Epithelial cell of esophagus (primary cell): Measurements from ENCODE around the gene SLC2A10.
A peak's percentile ranks its signal among the peaks of the same experiment; 100 is the strongest.

Experiments
- DNase-seq: peaks from one replicate; pipeline ENCODE4 v3.0.0; 2010; ENCODE audit warnings: low read depth
- H3K4me3 ChIP-seq: 2 replicates; pipeline ENCODE4 v1.5.1; 2011; ENCODE audit warnings: mild to moderate bottlenecking, low read length, control low read depth
- CTCF ChIP-seq: IDR thresholded peaks from 2 replicates; pipeline ENCODE4 v1.5.1; 2011; ENCODE audit warnings: low read depth, mild to moderate bottlenecking, low read length, control low read depth, inconsistent platforms; ENCODE audit not compliant: insufficient read depth; ENCODE audit errors: missing control alignments

SLC2A10 gene

GRCh38 chr20:46765506-46766120 lies 56.2 kb downstream of the SLC2A10 start:
- no peak for DNase-seq
- H3K4me3 ChIP-seq, result no peak overlapping the region
- no peak for TF ChIP-seq CTCF

- H3K4me3 ChIP-seq, result no peak overlapping the region
- peak; percentile 67 for DNase-seq
- TF ChIP-seq CTCF, result peak; percentile 85
Observed at GRCh38 chr20:46767127-46767761, 57.8 kb downstream of the SLC2A10 start.

- peak; percentile 59 for DNase-seq
- no peak overlapping the region for H3K4me3 ChIP-seq
- no peak for TF ChIP-seq CTCF
Observed at GRCh38 chr20:46770330-46771194, 61.1 kb downstream of the SLC2A10 start.

- no peak overlapping the region for H3K4me3 ChIP-seq
- no peak for DNase-seq
- no peak for TF ChIP-seq CTCF
Observed at GRCh38 chr20:46771195-46771588, 61.7 kb downstream of the SLC2A10 start.

- TF ChIP-seq CTCF, result peak; percentile 19
- no peak for DNase-seq
- no peak overlapping the region for H3K4me3 ChIP-seq
Observed at GRCh38 chr20:46772901-46773300, 63.5 kb downstream of the SLC2A10 start.

- no peak for TF ChIP-seq CTCF
- DNase-seq, result no peak
- H3K4me3 ChIP-seq, result no peak overlapping the region
Observed at GRCh38 chr20:46773680-46774079, 64.2 kb downstream of the SLC2A10 start.
